ENCODE data around the gene PPP3R1.

DNA sequence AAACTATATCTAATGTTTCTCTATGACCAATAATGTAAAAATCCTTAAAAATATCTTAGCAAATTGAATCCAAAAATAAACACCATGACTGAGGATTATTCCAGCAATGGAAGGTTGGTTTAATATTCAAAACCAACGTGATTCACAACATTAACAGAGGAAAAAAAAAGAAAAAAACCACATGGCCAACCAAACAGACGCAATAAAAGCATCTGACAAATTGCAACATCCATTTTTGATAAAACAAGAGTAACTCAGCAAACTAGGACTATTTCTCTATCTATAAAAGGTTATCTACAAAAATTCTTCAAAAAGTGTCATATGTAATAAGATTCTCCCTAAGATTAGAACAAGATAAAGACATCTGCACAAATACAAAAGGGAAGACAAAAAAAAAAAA is 28.9 kb downstream of the PPP3R1 start:
- TF ChIP-seq, protein P1, sequence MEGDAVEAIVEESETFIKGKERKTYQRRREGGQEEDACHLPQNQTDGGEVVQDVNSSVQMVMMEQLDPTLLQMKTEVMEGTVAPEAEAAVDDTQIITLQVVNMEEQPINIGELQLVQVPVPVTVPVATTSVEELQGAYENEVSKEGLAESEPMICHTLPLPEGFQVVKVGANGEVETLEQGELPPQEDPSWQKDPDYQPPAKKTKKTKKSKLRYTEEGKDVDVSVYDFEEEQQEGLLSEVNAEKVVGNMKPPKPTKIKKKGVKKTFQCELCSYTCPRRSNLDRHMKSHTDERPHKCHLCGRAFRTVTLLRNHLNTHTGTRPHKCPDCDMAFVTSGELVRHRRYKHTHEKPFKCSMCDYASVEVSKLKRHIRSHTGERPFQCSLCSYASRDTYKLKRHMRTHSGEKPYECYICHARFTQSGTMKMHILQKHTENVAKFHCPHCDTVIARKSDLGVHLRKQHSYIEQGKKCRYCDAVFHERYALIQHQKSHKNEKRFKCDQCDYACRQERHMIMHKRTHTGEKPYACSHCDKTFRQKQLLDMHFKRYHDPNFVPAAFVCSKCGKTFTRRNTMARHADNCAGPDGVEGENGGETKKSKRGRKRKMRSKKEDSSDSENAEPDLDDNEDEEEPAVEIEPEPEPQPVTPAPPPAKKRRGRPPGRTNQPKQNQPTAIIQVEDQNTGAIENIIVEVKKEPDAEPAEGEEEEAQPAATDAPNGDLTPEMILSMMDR (IDR thresholded peaks at IDR 0.05 in 2 of 3, conservative IDR thresholded peaks at IDR 0.05 in 1 of 3; ENCODE audit: control insufficient read depth in 2 of 3, extremely low read depth in 1 of 3, insufficient read depth in 1 of 3, low read depth in 3 of 3, low read length in 3 of 3), result no peak
- TF ChIP-seq, protein P2, sequence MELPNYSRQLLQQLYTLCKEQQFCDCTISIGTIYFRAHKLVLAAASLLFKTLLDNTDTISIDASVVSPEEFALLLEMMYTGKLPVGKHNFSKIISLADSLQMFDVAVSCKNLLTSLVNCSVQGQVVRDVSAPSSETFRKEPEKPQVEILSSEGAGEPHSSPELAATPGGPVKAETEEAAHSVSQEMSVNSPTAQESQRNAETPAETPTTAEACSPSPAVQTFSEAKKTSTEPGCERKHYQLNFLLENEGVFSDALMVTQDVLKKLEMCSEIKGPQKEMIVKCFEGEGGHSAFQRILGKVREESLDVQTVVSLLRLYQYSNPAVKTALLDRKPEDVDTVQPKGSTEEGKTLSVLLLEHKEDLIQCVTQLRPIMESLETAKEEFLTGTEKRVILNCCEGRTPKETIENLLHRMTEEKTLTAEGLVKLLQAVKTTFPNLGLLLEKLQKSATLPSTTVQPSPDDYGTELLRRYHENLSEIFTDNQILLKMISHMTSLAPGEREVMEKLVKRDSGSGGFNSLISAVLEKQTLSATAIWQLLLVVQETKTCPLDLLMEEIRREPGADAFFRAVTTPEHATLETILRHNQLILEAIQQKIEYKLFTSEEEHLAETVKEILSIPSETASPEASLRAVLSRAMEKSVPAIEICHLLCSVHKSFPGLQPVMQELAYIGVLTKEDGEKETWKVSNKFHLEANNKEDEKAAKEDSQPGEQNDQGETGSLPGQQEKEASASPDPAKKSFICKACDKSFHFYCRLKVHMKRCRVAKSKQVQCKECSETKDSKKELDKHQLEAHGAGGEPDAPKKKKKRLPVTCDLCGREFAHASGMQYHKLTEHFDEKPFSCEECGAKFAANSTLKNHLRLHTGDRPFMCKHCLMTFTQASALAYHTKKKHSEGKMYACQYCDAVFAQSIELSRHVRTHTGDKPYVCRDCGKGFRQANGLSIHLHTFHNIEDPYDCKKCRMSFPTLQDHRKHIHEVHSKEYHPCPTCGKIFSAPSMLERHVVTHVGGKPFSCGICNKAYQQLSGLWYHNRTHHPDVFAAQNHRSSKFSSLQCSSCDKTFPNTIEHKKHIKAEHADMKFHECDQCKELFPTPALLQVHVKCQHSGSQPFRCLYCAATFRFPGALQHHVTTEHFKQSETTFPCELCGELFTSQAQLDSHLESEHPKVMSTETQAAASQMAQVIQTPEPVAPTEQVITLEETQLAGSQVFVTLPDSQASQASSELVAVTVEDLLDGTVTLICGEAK (IDR thresholded peaks at IDR 0.05; ENCODE audit: borderline replicate concordance), result no peak
- TF ChIP-seq CEBPB (IDR thresholded peaks at IDR 0.05; ENCODE audit: borderline replicate concordance in 1 of 2, low read depth in 2 of 2, low read length in 2 of 2) (no peak), RB1 (IDR thresholded peaks at IDR 0.05; ENCODE audit: borderline replicate concordance) (no peak)

Measured in GM12878 (cell line).